ENCODE data around the gene CDK16.
"Not testable (repeated sequence)": the region's sequence is repeated elsewhere in the genome, so short reads cannot be mapped to it uniquely, and the experiment has no call there.

Gene CDK16

GRCh38 chrX:47248576-47248975 lies 30.1 kb downstream of the CDK16 start:
- Histone ChIP-seq H3K36me3 (ENCODE audit: control insufficient read depth in 1 of 2, insufficient read depth in 2 of 2, low read length in 2 of 2) (peaks cover 30 to 32% of the 10 kb centered on the region in 2 experiments), H3K18ac (ENCODE audit: low read length) (no peak overlapping the region), H2AFZ (ENCODE audit: insufficient read depth, low read length, poor library complexity) (no peak overlapping the region), H3K14ac (ENCODE audit: low read length) (no peak overlapping the region), H3K4me2 (ENCODE audit: low read length) (no peak overlapping the region), H3K23ac (ENCODE audit: low read length) (no peak overlapping the region), H4K12ac (ENCODE audit: low read depth, low read length) (no peak overlapping the region), H4K91ac (ENCODE audit: low read depth, low read length) (no peak overlapping the region), H3K79me2 (ENCODE audit: control insufficient read depth, insufficient read depth, low read length, poor library complexity) (no peaks in the 10 kb centered on the region), H3K4ac (ENCODE audit: low read depth, low read length) (no peak overlapping the region), H2AK5ac (ENCODE audit: low read length) (no peak overlapping the region), H4K8ac (ENCODE audit: low read depth, low read length) (no peak overlapping the region), H2BK5ac (ENCODE audit: low read depth, low read length, poor library complexity) (no peak overlapping the region), H3K4me1 (ENCODE audit: control insufficient read depth in 1 of 2, insufficient read depth in 2 of 2, low read length in 2 of 2) (no peaks in the 10 kb centered on the region), H3K9ac (ENCODE audit: low read length) (no peak overlapping the region), H3K9me3 (ENCODE audit: insufficient read depth, low read depth, low read length) (no peaks in the 10 kb centered on the region), H2BK12ac (ENCODE audit: low read length) (no peak overlapping the region), H2BK120ac (ENCODE audit: insufficient read depth, low read length, poor library complexity) (no peak overlapping the region), H3K27me3 (ENCODE audit: insufficient read depth, low read length) (no peaks in the 10 kb centered on the region), H3K27ac (ENCODE audit: low read depth, low read length) (no peak overlapping the region), H3K79me1 (ENCODE audit: low read length) (no peaks in the 10 kb centered on the region), H3K4me3 (ENCODE audit: low read depth, low read length) (no peak overlapping the region)
- no peak for DNase-seq
- WGBS (ENCODE audit: extremely low coverage, insufficient coverage, insufficient read length): no CpG with 5 or more reads among the region's 6 CpGs

GRCh38 chrX:47250017-47250347 lies 31.5 kb downstream of the CDK16 start:
- H3K9ac ChIP-seq (ENCODE audit: low read length): no peak overlapping the region
- peaks cover 20 to 23% of the 10 kb centered on the region in 2 experiments for H3K36me3 ChIP-seq (ENCODE audit: control insufficient read depth in 1 of 2, insufficient read depth in 2 of 2, low read length in 2 of 2)
- no peak overlapping the region for H3K27ac ChIP-seq (ENCODE audit: low read depth, low read length)
- no peak overlapping the region for H2BK120ac ChIP-seq (ENCODE audit: insufficient read depth, low read length, poor library complexity)
- H3K4me2 ChIP-seq (ENCODE audit: low read length): no peak overlapping the region
- H3K4ac ChIP-seq (ENCODE audit: low read depth, low read length): no peak overlapping the region
- WGBS (ENCODE audit: extremely low coverage, insufficient coverage, insufficient read length): no CpG with 5 or more reads among the region's 6 CpGs
- H4K91ac ChIP-seq (ENCODE audit: low read depth, low read length): no peak overlapping the region
- H3K18ac ChIP-seq (ENCODE audit: low read length): no peak overlapping the region
- H2BK5ac ChIP-seq (ENCODE audit: low read depth, low read length, poor library complexity): no peak overlapping the region
- no peak overlapping the region for H4K8ac ChIP-seq (ENCODE audit: low read depth, low read length)
- H3K9me3 ChIP-seq (ENCODE audit: insufficient read depth, low read depth, low read length): no peaks in the 10 kb centered on the region
- H3K27me3 ChIP-seq (ENCODE audit: insufficient read depth, low read length): no peaks in the 10 kb centered on the region
- H3K23ac ChIP-seq (ENCODE audit: low read length): no peak overlapping the region
- no peak overlapping the region for H4K12ac ChIP-seq (ENCODE audit: low read depth, low read length)
- H3K4me3 ChIP-seq (ENCODE audit: low read depth, low read length): no peak overlapping the region
- no peak overlapping the region for H2AK5ac ChIP-seq (ENCODE audit: low read length)
- no peak overlapping the region for H2AFZ ChIP-seq (ENCODE audit: insufficient read depth, low read length, poor library complexity)
- DNase-seq: peak in 1 of 2 donors; percentile 14
- H2BK12ac ChIP-seq (ENCODE audit: low read length): no peak overlapping the region
- H3K79me2 ChIP-seq (ENCODE audit: control insufficient read depth, insufficient read depth, low read length, poor library complexity): no peaks in the 10 kb centered on the region
- H3K14ac ChIP-seq (ENCODE audit: low read length): no peak overlapping the region
- no peaks in the 10 kb centered on the region for H3K4me1 ChIP-seq (ENCODE audit: control insufficient read depth in 1 of 2, insufficient read depth in 2 of 2, low read length in 2 of 2)
- H3K79me1 ChIP-seq (ENCODE audit: low read length): no peaks in the 10 kb centered on the region

DNA sequence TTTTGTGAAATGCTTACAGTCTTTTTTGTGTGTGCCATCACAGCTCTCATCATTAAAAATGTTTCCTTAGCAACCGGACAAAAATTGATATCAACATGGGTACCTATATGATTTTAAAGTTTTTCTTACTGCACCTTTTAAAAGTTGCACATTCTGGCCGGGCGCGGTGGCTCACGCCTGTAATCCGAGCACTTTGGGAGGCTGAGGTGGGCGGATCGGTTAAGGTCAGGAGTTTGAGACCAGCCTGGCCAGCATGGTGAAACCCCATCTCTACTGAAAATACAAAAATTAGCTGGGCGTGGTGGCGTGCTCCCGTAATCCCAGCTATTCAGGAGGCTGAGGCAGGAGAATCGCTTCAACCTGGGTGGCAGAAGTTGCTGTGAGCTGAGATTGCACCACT lies 39.1 kb downstream of the CDK16 start:
- H3K4me2 ChIP-seq (ENCODE audit: low read length); H3K9me3 ChIP-seq (ENCODE audit: insufficient read depth, low read depth, low read length); H3K18ac ChIP-seq (ENCODE audit: low read length); H2BK12ac ChIP-seq (ENCODE audit: low read length); H2BK5ac ChIP-seq (ENCODE audit: low read depth, low read length, poor library complexity); H3K4me3 ChIP-seq (ENCODE audit: low read depth, low read length); H4K91ac ChIP-seq (ENCODE audit: low read depth, low read length); DNase-seq; H4K8ac ChIP-seq (ENCODE audit: low read depth, low read length); H2AK5ac ChIP-seq (ENCODE audit: low read length); H3K27ac ChIP-seq (ENCODE audit: low read depth, low read length); H3K79me2 ChIP-seq (ENCODE audit: control insufficient read depth, insufficient read depth, low read length, poor library complexity); H3K4me1 ChIP-seq (ENCODE audit: control insufficient read depth in 1 of 2, insufficient read depth in 2 of 2, low read length in 2 of 2); H3K23ac ChIP-seq (ENCODE audit: low read length); H2AFZ ChIP-seq (ENCODE audit: insufficient read depth, low read length, poor library complexity); H4K12ac ChIP-seq (ENCODE audit: low read depth, low read length); H3K9ac ChIP-seq (ENCODE audit: low read length); H3K36me3 ChIP-seq (ENCODE audit: control insufficient read depth in 1 of 2, insufficient read depth in 2 of 2, low read length in 2 of 2); H3K4ac ChIP-seq (ENCODE audit: low read depth, low read length); H3K27me3 ChIP-seq (ENCODE audit: insufficient read depth, low read length); H3K14ac ChIP-seq (ENCODE audit: low read length); H3K79me1 ChIP-seq (ENCODE audit: low read length); H2BK120ac ChIP-seq (ENCODE audit: insufficient read depth, low read length, poor library complexity): not testable (repeated sequence)
- WGBS (ENCODE audit: extremely low coverage, insufficient coverage, insufficient read length): no CpG with 5 or more reads among the region's 12 CpGs

DNA sequence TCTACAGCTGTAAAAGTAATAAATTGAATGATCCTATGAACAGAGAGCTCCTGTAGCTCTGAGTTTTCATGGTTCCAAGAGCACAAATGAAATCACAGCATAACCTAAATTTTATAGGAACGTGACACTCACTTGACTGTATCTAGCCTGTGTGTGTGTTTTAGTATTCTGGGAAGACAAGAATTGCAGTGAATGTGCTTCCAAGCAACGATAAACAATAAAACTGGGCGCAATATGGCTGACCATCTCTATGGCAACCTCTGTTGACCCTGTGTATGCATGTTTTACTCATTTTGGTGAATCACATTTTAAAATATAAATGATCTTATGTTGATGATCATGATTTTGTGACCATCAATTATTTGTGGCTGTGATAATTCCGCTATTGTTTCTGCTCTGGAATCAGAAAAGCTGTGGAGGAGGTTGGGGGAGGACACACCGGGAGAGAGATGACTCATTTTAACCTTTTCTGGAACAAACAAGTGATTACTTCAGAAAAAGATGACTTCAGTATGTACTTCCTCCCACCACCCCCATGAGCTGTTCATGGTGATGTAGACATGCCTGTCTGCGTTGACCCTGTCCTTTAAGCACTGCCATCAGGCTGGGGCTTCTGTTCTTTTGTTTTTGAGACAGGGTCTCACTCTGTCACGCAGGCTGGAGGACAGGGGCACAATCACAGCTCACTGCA lies 46.1 kb downstream of the CDK16 start:
- WGBS (ENCODE audit: extremely low coverage, insufficient coverage, insufficient read length): no CpG with 5 or more reads among the region's 7 CpGs
- Histone ChIP-seq H3K18ac (ENCODE audit: low read length) (no peak overlapping the region), H3K4me1 (ENCODE audit: control insufficient read depth in 1 of 2, insufficient read depth in 2 of 2, low read length in 2 of 2) (peaks cover 3 to 4% of the 10 kb centered on the region in 2 experiments), H3K4me3 (ENCODE audit: low read depth, low read length) (no peak overlapping the region), H2AFZ (ENCODE audit: insufficient read depth, low read length, poor library complexity) (no peak overlapping the region), H4K12ac (ENCODE audit: low read depth, low read length) (peak overlapping the region; percentile 18), H3K79me1 (ENCODE audit: low read length) (no peaks in the 10 kb centered on the region), H3K27ac (ENCODE audit: low read depth, low read length) (no peak overlapping the region), H3K14ac (ENCODE audit: low read length) (peak overlapping the region; percentile 37), H3K9ac (ENCODE audit: low read length) (no peak overlapping the region), H3K23ac (ENCODE audit: low read length) (no peak overlapping the region), H4K91ac (ENCODE audit: low read depth, low read length) (no peak overlapping the region), H3K36me3 (ENCODE audit: control insufficient read depth in 1 of 2, insufficient read depth in 2 of 2, low read length in 2 of 2) (no peaks in the 10 kb centered on the region), H2AK5ac (ENCODE audit: low read length) (no peak overlapping the region), H3K79me2 (ENCODE audit: control insufficient read depth, insufficient read depth, low read length, poor library complexity) (no peaks in the 10 kb centered on the region), H3K4ac (ENCODE audit: low read depth, low read length) (no peak overlapping the region), H3K9me3 (ENCODE audit: insufficient read depth, low read depth, low read length) (no peaks in the 10 kb centered on the region), H3K27me3 (ENCODE audit: insufficient read depth, low read length) (no peaks in the 10 kb centered on the region), H3K4me2 (ENCODE audit: low read length) (no peak overlapping the region), H2BK12ac (ENCODE audit: low read length) (peak overlapping the region; percentile 14), H2BK5ac (ENCODE audit: low read depth, low read length, poor library complexity) (no peak overlapping the region), H2BK120ac (ENCODE audit: insufficient read depth, low read length, poor library complexity) (peak overlapping the region; percentile 22), H4K8ac (ENCODE audit: low read depth, low read length) (peak overlapping the region; percentile 38)
- DNase-seq: no peak

All from trophoblast cell (in vitro differentiated cells and primary cell).